NCI-H524 treated with DMSO at 0.1 percent for 48 hours (cell line): ENCODE results near the gene DCDC1.
"Not testable (repeated sequence)": the region's sequence is repeated elsewhere in the genome, so short reads cannot be mapped to it uniquely, and the experiment has no call there.

Experiments used
- DNase-seq: peaks from one replicate; lab custom pipeline; 2025; lab: John Stamatoyannopoulos, UW

Gene DCDC1

DNA sequence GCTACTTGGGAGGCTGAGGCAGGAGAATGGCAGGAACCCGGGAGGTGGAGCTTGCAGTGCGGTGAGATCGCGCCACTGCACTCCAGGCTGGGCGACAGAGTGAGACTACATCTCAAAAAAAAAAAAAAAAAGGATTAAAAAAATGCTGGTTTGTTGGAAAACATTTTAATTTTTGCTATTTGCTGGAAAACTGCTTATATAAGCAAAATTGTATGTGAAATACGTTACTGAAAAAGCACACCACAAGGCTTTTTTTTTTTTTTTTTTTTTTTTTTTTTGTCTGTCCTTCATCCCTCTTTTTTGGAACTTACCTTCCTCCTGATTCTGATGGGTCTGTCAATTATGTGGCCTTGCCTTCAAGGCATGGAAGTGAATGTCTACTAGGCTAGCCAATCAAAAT lies 40.8 kb downstream of the DCDC1 start:
- no peak for DNase-seq

DNA sequence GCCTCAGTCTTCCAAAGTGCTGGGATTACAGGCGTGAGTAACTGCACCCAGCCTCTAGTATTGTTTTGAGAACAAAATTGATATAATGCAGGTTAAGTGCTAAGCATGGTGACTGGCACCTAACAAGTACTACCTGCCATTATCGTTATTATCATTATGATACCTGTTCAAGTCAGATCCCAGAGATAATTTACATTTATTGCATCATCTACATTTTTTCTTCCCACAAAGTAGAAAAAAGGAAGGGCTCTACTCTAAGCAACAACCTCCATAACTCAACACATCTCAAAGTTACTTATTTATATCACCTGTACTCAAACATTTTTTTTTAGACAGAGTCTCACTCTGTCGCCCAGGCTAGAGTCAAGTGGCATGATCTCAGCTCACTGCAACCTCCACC lies 42.1 kb downstream of the DCDC1 start:
- no peak for DNase-seq

DNA sequence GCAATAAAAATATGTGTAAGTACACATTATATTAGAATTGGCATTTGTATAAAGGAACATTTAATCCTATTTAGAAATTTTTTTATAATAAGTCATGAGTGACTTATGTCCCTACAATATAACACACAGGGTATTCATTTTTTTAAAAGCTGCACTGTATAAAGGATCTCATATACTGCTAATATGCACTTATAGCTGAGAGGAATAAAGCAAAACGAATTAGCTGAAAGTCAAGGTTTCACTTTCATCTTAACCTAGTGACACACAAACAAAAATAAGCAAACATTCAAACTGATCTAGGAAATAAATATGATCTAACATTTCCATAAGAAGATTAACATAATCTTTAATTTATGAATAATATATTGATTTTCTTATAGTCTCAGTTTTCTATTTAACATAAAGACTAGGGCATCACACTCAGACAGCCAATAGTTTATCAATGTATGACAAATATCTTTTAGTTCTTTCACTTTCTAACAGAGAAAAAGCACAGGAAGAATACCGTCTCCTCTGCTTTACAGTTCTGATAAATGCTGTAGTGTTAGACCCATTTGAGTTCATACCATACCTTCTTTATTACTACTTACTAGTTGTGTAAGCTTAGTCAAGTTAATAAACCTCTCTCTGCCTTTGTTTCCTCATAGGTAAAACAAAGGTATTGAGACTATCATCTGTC lies 42.9 kb downstream of the DCDC1 start:
- no peak for DNase-seq

DNA sequence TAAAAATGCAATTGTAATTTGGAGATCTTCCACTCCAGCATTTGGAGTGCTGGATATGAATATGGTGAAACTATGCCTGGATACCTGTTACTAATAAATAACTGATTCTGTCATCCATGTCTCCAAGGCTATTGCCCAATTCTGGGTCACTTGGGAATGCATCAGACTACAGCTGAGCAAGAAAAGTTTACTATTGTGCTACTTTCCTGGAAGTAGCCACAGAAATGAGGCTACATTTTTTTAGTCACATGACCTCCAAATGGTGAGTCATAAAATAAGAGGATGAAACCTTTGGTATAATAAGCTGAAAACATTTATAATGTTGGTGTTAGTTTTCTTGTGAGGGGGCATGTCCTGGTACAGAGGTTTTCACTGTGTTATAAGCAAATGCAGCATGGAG lies 44.4 kb downstream of the DCDC1 start:
- DNase-seq, result no peak

DNA sequence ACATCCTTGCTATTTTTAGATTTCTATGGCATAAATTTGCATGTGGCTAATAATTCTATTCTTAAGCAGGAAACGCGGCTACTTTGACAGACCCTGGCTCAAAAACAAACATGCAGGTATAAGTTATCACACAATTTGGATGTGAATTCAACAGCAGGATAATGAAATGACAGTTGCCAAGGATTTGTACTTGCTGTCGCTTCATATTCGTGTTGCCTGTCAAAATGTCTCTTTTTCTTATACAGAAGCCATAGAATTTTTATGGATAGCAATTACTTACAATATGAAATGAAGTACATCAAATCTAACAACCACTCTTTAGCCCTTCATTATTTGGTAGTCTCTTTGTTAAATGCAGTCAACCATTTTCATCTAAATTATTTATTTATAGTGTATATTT lies 46.4 kb downstream of the DCDC1 start:
- DNase-seq, result no peak

DNA sequence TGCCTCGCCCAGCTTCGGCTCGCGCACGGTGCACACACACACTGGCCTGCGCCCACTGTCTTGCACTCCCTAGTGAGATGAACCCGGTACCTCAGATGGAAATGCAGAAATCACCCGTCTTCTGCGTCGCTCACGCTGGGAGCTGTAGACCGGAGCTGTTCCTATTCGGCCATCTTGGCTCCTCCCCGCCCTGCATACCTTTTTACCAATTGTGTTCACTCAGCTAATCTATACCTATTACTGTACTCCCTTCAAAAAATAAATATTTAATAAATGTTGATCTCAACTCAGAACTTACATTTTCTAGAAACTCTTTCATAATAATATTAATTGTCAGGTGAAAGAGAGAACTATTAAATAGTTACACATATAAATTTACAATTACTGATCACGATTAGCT lies 48.0 kb downstream of the DCDC1 start:
- not testable (repeated sequence) for DNase-seq

DNA sequence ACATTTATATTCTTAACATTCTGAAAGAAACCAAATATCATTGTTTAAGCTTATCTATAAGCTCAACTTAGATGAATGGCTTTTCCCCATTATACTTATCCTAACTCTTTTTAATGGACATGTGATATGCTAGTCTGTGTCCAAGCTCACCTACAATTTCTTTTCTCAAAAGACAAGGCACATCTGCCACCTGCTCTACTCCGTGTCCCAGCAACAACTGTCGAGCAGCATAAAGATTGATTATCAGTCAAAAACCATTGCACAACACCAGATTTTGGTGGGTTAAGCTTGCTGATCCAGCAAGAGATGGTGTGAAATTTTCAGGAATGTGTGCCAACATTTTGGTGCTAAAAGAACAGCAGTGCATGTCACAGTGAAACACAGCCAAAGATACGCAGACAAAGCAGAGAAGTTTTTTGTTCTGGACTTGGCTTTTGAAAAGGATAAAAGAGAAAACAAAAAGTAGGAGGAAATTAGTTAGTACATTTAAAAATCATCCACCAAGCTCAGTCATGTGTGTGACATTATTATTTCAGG lies 65.8 kb downstream of the DCDC1 start:
- no peak for DNase-seq

DNA sequence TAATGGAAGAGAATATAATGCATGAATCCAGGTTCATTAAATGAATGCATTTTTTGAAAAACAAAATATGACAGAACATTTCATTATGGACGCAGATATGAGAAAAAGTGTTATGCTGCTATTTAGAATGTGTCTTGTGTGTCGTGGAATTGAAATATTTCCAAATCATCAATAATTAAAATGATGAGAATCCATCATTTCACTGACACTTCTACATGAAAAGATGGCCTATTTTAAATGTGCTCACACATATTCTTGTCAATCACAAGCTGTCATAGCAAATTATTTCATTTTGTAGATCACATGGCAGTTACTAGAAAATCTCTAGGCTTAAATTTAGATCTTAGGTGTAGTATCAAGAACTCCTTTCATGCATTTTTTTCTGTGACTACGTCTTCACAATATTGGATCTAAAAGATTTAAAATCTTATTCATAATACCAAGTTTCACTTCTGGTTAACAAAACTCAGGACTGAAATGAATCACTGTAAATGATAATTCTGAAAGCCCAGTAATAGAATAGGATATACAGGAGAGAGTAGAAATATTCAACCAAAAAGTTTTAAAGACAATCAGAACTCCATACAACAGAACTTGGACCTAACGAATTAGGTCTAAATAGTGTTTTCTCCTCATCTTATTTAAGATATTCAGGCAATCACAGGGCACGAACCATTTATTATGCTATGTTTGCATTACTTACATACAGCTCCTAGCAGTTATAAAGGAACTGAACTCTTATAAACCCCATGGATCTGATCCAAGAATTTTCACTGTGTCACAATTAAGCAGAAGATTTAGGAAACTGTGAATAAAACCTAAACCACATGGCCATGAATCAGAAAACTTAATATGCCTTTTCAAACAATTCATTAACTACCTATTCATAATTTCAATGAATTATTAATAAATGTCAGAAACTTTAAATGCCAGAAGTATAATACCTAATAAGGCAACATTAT lies 67.7 kb downstream of the DCDC1 start:
- no peak for DNase-seq

DNA sequence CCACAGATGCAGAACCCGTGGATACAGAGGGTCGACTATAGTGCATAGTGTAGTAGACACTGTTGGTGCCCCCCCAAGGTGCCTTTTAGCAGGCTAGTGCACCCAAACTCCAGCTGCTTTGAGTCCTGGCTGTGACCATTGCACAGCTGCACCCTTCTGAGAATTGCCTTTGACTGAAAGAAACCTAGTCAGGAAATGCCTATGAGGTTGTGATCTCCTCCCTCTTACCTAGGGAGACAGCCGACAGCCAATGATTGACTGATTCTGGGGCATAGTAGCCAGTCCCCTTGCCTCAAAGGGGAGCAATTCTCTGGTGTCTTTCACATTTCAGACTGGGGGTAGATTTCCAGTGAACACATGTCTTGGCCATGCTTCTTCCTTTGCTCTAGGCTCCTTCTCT lies 74.2 kb downstream of the DCDC1 start:
- no peak for DNase-seq

DNA sequence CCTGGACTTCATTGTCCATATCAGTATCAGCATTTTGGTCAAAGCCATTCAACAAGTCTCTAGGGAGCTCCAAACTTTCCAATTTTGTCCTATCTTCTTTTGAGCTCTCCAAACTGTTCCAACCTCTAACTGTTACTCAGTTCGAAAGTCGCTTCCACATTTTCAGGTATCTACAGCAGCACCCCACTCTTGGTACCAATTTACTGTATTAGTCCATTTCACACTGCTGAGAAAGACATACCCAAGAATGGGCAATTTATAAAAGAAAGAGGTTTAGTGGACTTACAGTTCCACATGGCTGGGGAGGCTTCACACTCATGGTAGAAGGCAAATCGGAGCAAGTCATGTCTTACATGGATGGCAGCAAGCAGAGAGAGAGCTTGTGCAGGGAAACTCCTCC lies 96.0 kb downstream of the DCDC1 start:
- DNase-seq, result not testable (repeated sequence)

DNA sequence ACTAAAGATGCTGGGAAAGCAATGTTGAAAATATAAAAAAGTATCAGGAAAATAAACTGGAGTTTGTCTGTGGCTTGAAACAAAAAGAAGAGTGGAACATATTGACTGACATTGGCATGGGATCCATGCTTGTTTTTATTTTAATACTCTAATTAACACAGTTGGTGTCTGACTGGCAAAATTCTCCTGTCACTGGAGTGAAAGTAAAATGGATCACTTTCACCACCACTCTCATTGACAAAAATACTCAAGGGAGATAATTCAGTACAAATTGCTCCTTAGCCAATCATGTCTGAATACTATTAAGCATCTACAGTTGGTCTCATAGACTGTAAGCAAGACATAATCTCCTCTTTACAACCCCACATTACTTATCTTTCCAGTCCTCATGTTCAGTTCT lies 101.8 kb downstream of the DCDC1 start:
- no peak for DNase-seq

DNA sequence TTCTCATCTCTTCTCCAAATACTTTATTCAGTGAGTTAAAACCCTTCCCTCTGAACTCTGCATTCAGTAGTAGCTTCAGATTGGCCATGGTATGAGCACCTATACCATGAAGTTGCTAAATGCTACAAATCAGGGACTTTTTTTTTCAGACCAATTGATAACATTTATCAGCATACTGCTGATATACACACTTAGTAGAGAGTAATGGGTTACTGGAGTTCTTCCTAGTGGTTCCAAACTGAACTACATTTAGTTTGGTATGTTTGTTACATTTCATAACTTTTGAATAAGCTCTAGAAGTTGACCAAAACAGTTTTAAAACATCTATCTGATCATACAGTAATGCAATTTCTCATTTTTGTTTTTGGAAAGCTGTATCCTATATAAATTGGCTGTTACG lies 104.7 kb downstream of the DCDC1 start:
- DNase-seq, result no peak

DNA sequence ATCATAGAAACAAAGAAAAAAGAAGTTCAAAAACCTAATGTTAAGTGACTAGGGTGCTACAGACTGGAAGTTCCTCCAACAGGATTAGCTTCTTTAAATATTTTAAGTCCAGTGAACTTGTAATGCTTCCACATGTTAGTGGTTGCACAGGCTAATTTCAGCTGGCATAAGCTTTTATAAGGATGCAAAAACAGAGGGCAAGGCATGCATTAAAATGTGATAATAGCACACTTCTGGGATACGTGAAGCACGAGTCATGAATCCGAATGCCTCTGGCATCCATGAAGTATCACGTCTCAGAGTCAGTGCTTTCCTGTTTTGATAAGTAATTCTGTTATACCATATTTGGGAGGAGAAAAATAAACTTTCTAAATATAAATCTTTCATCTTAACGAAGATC lies 106.8 kb downstream of the DCDC1 start:
- DNase-seq, result no peak

DNA sequence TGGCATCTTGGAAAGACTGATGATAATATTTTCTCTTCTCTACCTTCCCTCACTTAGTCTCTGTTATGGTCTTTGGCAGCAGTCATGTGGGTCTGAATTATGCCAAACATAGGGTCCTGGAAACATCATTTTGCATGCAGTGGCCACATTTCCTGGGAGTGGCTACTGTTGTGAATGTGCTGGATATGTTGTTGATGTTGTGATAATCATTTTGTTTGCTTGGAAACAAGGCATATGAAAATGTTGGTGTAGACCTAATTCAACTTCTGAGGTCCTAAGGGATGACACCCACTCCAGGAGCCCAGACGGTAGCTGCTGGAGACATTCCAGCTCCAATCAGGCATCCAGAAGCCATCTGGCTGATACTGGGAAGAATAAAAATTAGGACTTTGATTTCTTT lies 109.7 kb downstream of the DCDC1 start:
- DNase-seq, result no peak

DNA sequence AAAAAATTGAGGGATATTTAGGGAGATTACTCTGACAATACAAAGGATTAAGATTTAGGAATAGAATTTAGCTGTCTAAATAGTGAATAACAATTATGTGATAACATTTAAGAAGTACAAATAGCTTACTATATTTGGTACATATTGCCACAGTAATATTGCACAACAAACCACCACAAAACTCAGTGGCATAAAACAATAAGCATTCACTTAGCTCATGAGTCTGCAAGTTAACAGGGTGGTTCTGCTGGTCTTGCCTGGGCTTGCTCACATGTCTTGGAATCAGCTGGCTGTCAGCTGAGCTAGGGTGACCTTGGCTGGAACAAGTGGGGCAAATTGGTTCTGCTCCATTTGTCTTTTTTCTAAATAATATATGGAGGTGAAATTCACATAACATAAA lies 115.1 kb downstream of the DCDC1 start:
- no peak for DNase-seq

DNA sequence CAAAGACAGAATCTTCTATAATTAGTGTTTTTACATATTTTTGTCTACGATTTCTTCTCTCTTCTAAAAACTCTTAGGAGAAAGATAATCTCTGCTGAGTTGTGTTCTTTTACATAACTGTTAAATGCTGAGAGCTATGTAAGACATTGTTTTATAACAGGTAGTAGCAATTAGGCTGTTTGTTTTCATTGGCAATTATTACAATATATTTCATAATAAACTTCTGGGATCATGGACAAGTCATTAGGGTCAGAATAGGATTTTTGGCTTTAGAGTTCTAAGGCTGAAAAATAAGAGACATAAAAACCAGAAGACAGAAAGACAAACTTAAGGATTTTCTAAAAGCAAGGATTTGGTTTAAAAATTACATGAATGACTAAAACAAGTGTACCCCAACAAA lies 120.8 kb downstream of the DCDC1 start:
- DNase-seq, result no peak

DNA sequence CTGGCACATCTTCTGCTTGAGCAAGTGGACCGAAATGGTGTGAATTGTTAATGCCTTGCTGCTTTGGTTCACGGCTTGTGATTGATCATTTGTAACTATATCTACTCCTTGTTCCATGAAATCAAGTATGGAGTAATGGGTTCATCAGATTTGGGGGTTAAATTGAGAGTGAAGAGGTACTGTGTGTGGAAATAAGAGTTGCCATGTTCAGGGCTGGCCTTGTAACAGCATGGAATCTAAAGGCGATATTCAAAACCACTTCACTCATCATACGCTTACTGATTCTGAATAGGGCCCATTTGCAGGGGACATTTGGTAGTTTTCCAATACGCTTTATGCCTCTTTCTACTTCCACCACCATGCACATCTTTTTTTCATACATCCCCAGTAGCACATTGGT lies 122.2 kb downstream of the DCDC1 start:
- DNase-seq, result no peak

DNA sequence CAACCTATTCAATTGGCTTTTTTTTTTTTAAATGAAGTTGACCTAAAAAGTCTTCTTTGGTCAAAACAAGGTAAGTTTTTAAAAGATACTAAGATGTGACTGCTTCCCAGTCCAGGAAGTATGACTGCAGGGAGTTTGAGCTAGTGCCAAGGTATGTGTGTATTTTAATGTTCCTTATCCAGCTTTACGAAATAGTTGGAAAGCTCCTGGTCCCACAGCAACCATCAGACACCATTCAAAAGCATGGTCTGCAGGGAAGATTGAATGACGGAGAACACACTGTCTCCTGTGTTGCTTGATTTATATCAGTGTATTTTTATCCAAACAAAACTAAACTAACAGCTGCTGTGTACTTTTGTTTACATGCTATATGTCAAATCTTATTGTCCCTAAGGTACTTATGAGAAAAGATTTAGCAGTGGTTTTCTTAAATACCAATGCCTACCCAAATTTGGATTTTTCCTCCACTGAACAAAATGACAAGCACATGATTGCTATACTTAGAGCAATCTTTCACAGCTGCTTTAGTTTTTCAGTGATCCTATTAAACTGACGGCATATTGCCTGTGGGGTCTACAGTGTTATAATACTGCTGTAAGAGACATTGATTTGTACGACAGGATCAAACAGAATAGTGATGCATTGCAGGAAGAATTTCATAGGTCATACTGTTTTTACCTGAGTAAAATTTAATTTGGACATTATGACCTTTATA lies 122.9 kb downstream of the DCDC1 start:
- DNase-seq, result no peak

DNA sequence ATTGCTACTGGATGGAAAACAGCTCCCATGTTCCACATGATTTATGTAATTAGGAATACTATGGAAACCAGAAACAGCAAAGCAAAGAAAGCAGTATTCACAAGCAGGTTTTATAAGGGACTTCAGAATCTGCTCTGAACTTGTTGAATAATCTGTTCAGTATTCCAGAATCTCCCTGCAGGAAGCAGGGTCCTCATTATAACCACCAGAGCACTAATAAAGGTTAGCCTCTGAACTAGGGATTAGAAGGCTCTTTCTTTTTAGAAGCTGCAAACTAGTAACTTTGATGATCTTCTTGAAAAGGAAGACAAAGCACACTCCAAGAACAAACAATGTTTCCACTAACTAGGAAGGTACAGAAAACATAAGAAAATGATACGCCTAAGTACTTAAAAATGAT lies 125.8 kb downstream of the DCDC1 start:
- DNase-seq, result no peak

DNA sequence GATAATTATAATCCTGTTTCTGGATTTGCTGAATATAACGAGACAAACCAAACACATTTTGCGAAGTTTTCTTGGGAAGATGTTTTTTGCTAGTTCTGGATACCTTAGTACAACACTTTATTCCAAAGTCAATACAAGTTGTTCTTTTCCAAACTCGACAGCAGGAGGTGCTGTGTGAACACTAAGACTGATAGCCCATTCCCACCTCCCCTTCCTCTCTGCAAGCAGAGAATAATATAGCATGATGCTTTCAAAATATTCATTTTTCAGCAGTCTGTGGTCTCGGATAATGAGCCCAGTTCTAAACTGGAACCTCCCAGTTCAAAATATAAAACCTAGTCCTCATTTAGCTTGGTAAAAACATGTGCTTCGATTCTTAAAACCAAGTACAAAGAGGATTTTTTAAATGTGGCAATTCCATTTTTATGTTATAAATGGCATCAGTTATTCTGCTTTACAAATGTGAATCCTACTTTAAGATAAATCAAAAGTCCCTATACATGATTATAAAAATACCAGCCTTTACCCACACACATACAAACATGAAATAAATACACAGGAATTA lies 129.1 kb downstream of the DCDC1 start:
- no peak for DNase-seq

DNA sequence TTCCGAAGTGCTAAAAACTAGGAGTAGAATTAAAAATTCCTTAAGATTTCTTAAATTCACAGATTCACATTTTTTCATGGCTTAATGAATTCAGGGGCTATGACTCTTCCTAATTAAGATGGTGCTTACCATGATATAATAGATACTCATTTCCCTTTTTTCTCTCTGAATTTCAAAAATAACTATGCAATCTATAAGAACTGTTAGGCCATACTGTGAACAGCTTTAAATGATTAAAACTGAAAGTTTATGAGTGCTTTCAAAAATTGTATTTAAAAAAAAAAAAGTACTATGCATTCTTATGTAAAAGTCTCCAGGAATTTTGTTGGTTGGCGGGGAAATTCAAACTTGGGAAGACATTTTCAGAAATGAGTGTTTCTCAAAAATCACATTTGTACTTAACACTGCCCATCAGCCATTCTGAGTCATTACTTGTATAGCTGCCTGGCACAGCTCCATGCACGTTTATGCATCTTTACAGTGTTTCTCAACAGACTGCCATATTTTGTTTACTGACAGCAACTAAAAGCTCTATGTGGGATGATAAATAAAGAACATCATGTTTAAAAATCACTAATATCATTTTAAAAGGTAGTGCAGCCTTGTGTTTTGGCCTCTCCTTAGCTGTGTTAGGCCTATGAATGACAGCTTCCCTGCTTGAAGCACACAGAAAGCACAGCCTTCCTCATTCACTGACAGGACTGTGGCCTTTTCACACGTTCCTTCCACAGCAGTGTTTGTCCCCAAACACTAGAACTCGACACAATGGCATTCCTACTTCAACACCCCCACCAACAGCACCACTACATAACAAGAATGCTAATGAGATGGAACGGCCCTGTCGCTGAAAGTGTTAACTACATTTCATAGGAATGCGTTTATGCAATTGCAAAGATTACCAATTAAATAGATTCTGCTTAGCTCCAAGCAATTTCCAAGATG lies 131.4 kb downstream of the DCDC1 start:
- DNase-seq, result no peak
